ENCODE measurements around the gene ALG9. TPM values are rescaled to one million over a fixed set of nuclear protein-coding genes. Genes with fewer than 3 reads are reported as not detected.

The ALG9 gene
- total RNA-seq, 1 donor from 2014 or later, result 36.9 TPM

GRCh38 chr11:111837366-111837891, 34.0 kb downstream of the ALG9 start:
- no peak for DNase-seq (ENCODE audit: low spot score)
- Histone ChIP-seq H3F3A (ENCODE audit: low read depth) (peaks cover 18% of the 10 kb centered on the region), H3K27me3 (no peaks in the 10 kb centered on the region), H3K79me2 (ENCODE audit: low read depth) (no peaks in the 10 kb centered on the region), H2AFZ (replicated peaks) (no peak overlapping the region), H4K20me1 (ENCODE audit: low read depth) (peaks cover 14% of the 10 kb centered on the region), H3K4me1 (peaks cover 19% of the 10 kb centered on the region), H3K36me3 (peaks cover 4% of the 10 kb centered on the region), H3K4me2 (no peak overlapping the region), H3K9ac (no peak overlapping the region), H3K4me3 (no peak overlapping the region), H3K9me3 (ENCODE audit: low read depth) (no peaks in the 10 kb centered on the region), H3K27ac (no peak overlapping the region)
- no peak for TF ChIP-seq EZH2phosphoT487 (IDR thresholded peaks at IDR 0.05)
- TF ChIP-seq CTCF (IDR thresholded peaks at IDR 0.05), result no peak
- no peak for TF ChIP-seq EZH2 (IDR thresholded peaks at IDR 0.05)
- Mint-ChIP-seq H3K27ac (no peak overlapping the region), H3K4me1 (peaks cover 20% of the 10 kb centered on the region), H3K36me3 (peaks cover 14% of the 10 kb centered on the region), H3K4me3 (no peak overlapping the region), H3K27me3 (ENCODE audit: insufficient read depth, low read depth) (no peaks in the 10 kb centered on the region), H3K9me3 (no peaks in the 10 kb centered on the region)

GRCh38 chr11:111836721-111837120, 34.7 kb downstream of the ALG9 start:
- no peaks in the 10 kb centered on the region for H3K27me3 Mint-ChIP-seq (ENCODE audit: insufficient read depth, low read depth)
- H3K36me3 Mint-ChIP-seq, result peaks cover 14% of the 10 kb centered on the region
- H3K9me3 Mint-ChIP-seq, result no peaks in the 10 kb centered on the region
- no peak overlapping the region for H2AFZ ChIP-seq (replicated peaks)
- no peak overlapping the region for H3K4me3 Mint-ChIP-seq
- no peak overlapping the region for H3K4me2 ChIP-seq
- H3K9me3 ChIP-seq (ENCODE audit: low read depth), result no peaks in the 10 kb centered on the region
- no peak for DNase-seq (ENCODE audit: low spot score)
- peaks cover 14% of the 10 kb centered on the region for H4K20me1 ChIP-seq (ENCODE audit: low read depth)
- no peak overlapping the region for H3K9ac ChIP-seq
- H3K79me2 ChIP-seq (ENCODE audit: low read depth), result no peaks in the 10 kb centered on the region
- peaks cover 19% of the 10 kb centered on the region for H3K4me1 ChIP-seq
- no peaks in the 10 kb centered on the region for H3K27me3 ChIP-seq
- H3F3A ChIP-seq (ENCODE audit: low read depth), result peaks cover 18% of the 10 kb centered on the region
- peaks cover 4% of the 10 kb centered on the region for H3K36me3 ChIP-seq
- no peak overlapping the region for H3K27ac ChIP-seq
- H3K27ac Mint-ChIP-seq, result no peak overlapping the region
- peaks cover 20% of the 10 kb centered on the region for H3K4me1 Mint-ChIP-seq
- no peak for TF ChIP-seq CTCF (IDR thresholded peaks at IDR 0.05)
- no peak overlapping the region for H3K4me3 ChIP-seq

GRCh38 chr11:111836162-111836561, 35.2 kb downstream of the ALG9 start:
- Histone ChIP-seq H2AFZ (replicated peaks) (no peak overlapping the region), H3K27ac (no peak overlapping the region), H3K4me1 (peaks cover 16% of the 10 kb centered on the region), H3K4me3 (no peak overlapping the region), H3K79me2 (ENCODE audit: low read depth) (no peaks in the 10 kb centered on the region), H3K36me3 (peaks cover 4% of the 10 kb centered on the region), H3K9ac (no peak overlapping the region), H3K9me3 (ENCODE audit: low read depth) (no peaks in the 10 kb centered on the region), H3K27me3 (no peaks in the 10 kb centered on the region), H4K20me1 (ENCODE audit: low read depth) (peaks cover 14% of the 10 kb centered on the region), H3K4me2 (no peak overlapping the region), H3F3A (ENCODE audit: low read depth) (peaks cover 16% of the 10 kb centered on the region)
- no peaks in the 10 kb centered on the region for H3K9me3 Mint-ChIP-seq
- H3K36me3 Mint-ChIP-seq, result peaks cover 14% of the 10 kb centered on the region
- no peak for DNase-seq (ENCODE audit: low spot score)
- peaks cover 15% of the 10 kb centered on the region for H3K4me1 Mint-ChIP-seq
- no peak for TF ChIP-seq CTCF (IDR thresholded peaks at IDR 0.05)
- no peaks in the 10 kb centered on the region for H3K27me3 Mint-ChIP-seq (ENCODE audit: insufficient read depth, low read depth)
- no peak overlapping the region for H3K27ac Mint-ChIP-seq
- no peak overlapping the region for H3K4me3 Mint-ChIP-seq

All from neural progenitor cell (in vitro differentiated cells).